ENCODE measurements around the gene OR6P1. TPM values are rescaled to one million over a fixed set of nuclear protein-coding genes. Genes with fewer than 3 reads are reported as not detected.

The OR6P1 gene
- total and polyA plus RNA-seq, 3 donors from 2014 or later: not detected

- no peaks in the 10 kb centered on the region for H3K36me3 ChIP-seq (ENCODE audit: low read depth, missing control alignments)
- H3K27me3 ChIP-seq: no peaks in the 10 kb centered on the region
- DNase-seq: no peak
- H3K4me1 ChIP-seq: no peaks in the 10 kb centered on the region
- TF ChIP-seq CTCF (IDR thresholded peaks at IDR 0.05): no peak
- TF ChIP-seq POLR2A (IDR thresholded peaks at IDR 0.05): no peak
- intact Hi-C loops (cut with DNase I; ENCODE audit: low total_unique reads): no loop called here
- no peak overlapping the region for H3K4me3 ChIP-seq
- no peak overlapping the region for H3K27ac ChIP-seq
- no peaks in the 10 kb centered on the region for H3K9me3 ChIP-seq
- WGBS, 2 donors: 96 to 98% methylated on average over 2 of the region's 2 CpGs
Measured at GRCh38 chr1:158600735-158601134, 30.4 kb upstream of the OR6P1 start.

GRCh38 chr1:158586942-158587341, 16.6 kb upstream of the OR6P1 start:
- H3K4me1 ChIP-seq: no peaks in the 10 kb centered on the region
- no peak for DNase-seq
- no peak overlapping the region for H3K4me3 ChIP-seq
- H3K36me3 ChIP-seq (ENCODE audit: low read depth, missing control alignments): no peaks in the 10 kb centered on the region
- no peak overlapping the region for H3K27ac ChIP-seq
- 96 to 100% methylated on average over 1 of the region's 1 CpG for WGBS, 2 donors
- TF ChIP-seq CTCF (IDR thresholded peaks at IDR 0.05) (no peak), POLR2A (IDR thresholded peaks at IDR 0.05) (no peak)
- intact Hi-C loops (cut with DNase I; ENCODE audit: low total_unique reads): no loop called here
- no peaks in the 10 kb centered on the region for H3K9me3 ChIP-seq
- H3K27me3 ChIP-seq: no peaks in the 10 kb centered on the region

- no peaks in the 10 kb centered on the region for H3K9me3 ChIP-seq
- H3K4me1 ChIP-seq: no peaks in the 10 kb centered on the region
- no peak overlapping the region for H3K4me3 ChIP-seq
- intact Hi-C loops (cut with DNase I; ENCODE audit: low total_unique reads): no loop called here
- H3K27me3 ChIP-seq: no peaks in the 10 kb centered on the region
- WGBS, 2 donors: 90 to 92% methylated on average over 4 of the region's 4 CpGs
- no peak overlapping the region for H3K27ac ChIP-seq
- TF ChIP-seq CTCF (IDR thresholded peaks at IDR 0.05): no peak
- TF ChIP-seq POLR2A (IDR thresholded peaks at IDR 0.05): no peak
- no peak for DNase-seq
- H3K36me3 ChIP-seq (ENCODE audit: low read depth, missing control alignments): no peaks in the 10 kb centered on the region
Measured at GRCh38 chr1:158583962-158584361, 13.6 kb upstream of the OR6P1 start.

GRCh38 chr1:158579733-158580132, 9.4 kb upstream of the OR6P1 start, which contains the start of gene OR10X1:
Gene OR10X1 (minus strand): TSS chr1:158579899. CDS start chr1:158579899, 0 bp downstream.
- Histone ChIP-seq H3K27me3 (no peaks in the 10 kb centered on the region), H3K4me1 (no peaks in the 10 kb centered on the region), H3K36me3 (ENCODE audit: low read depth, missing control alignments) (no peaks in the 10 kb centered on the region), H3K9me3 (no peaks in the 10 kb centered on the region), H3K4me3 (no peak within 1 kb of the TSS), H3K27ac (no peak within 1 kb of the TSS)
- no peak for DNase-seq
- 85 to 94% methylated on average over 1 of the region's 1 CpG for WGBS, 2 donors
- no peak for TF ChIP-seq CTCF (IDR thresholded peaks at IDR 0.05)
- TF ChIP-seq POLR2A (IDR thresholded peaks at IDR 0.05): no peak
- intact Hi-C loops (cut with DNase I; ENCODE audit: low total_unique reads): no loop called here

DNA sequence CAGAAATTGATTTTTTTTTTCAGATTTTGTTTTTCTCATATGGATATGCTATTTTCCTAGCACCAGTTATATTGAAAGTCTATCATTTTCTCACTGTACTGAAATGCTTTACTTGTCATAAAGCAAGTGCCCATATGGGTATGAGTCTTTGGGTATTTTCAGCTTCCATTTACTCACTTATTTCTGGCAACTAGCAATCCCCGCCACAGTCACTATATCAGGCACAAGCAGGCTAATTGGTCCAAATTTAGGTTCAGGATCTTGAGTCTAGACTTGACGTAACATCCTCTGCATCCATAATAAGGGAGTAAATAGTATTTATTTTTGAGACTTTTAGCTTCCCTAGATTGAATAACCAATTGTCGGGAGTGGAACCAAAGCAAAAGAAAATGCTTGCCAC, 7.2 kb upstream of the OR6P1 start:
- no peak overlapping the region for H3K4me3 ChIP-seq
- no peak for TF ChIP-seq CTCF (IDR thresholded peaks at IDR 0.05)
- no peak for TF ChIP-seq POLR2A (IDR thresholded peaks at IDR 0.05)
- H3K36me3 ChIP-seq (ENCODE audit: low read depth, missing control alignments): no peaks in the 10 kb centered on the region
- no peaks in the 10 kb centered on the region for H3K4me1 ChIP-seq
- intact Hi-C loops (cut with DNase I; ENCODE audit: low total_unique reads): no loop called here
- 90 to 92% methylated on average over 3 of the region's 3 CpGs for WGBS, 2 donors
- DNase-seq: no peak
- H3K27ac ChIP-seq: no peak overlapping the region
- H3K27me3 ChIP-seq: no peaks in the 10 kb centered on the region
- H3K9me3 ChIP-seq: no peaks in the 10 kb centered on the region

Data from testis (tissue), 3 donors.